NCI-H1048 (cell line): ENCODE data around the gene POFUT2.

Experiments
- DNase-seq: peaks from one replicate; lab custom pipeline; 2025; lab: John Stamatoyannopoulos, UW

POFUT2 gene

GRCh38 chr21:45248301-45248892 is 39.3 kb downstream of the POFUT2 start:
- DNase-seq, result no peak

GRCh38 chr21:45246386-45247320 is 41.0 kb downstream of the POFUT2 start:
- DNase-seq, result no peak

GRCh38 chr21:45244799-45245340 is 42.8 kb downstream of the POFUT2 start:
- DNase-seq, result no peak

DNA sequence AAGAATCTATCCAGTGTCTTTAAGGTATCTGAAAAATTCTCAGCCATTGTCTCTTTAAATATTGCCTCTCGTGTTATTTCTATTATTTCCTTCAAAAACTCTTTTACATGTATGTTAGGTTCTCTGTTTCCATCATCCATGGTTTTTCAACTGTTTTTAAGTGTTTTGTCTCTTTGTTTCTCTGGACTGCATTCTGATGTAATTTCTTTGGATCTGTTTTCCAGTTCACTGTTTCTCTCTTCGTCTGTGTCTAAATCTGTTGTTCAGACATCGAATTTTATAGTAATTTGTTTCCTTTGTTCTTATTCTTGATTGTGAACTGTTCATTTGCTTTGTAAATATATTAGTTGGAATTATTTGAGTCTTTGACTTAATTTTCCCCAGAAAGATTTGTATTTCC is 44.1 kb downstream of the POFUT2 start:
- no peak for DNase-seq

DNA sequence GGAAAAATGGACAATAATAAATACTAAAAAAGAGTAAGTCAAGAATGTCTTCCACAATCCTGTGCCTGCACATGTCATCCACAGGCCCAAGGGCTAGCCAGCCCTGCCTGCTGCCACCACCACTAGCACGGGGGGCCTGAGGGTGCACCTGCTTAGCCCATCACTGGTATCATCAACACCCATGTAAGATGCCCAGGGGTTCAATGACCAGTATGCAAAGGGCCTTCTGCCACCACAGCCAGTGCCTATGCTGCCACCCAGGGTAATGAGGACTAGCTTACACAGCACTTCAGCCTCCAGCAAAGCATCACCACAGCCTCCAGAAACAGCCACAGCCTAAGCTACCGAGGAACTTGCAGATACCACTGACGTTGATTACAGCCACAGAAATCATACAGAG is 46.3 kb downstream of the POFUT2 start:
- DNase-seq, result no peak

DNA sequence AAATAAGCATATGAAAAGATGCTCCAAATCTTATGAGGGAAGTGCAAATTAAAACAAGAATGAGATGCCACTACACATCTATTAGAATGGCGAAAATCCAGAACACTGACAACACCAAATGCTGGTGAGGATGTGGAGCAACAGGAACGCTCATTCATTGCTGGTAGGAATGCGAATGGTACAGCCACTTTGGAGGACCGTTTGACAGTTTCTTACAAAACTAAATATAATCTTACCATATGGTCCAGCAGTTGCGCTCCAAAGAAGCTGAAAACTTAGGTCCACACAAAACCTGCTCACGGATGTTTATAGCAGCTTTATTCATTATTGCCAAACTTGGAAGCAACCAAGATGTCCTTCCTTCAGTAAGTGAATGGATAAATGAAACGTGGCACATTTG is 50.3 kb downstream of the POFUT2 start:
- DNase-seq, result no peak

DNA sequence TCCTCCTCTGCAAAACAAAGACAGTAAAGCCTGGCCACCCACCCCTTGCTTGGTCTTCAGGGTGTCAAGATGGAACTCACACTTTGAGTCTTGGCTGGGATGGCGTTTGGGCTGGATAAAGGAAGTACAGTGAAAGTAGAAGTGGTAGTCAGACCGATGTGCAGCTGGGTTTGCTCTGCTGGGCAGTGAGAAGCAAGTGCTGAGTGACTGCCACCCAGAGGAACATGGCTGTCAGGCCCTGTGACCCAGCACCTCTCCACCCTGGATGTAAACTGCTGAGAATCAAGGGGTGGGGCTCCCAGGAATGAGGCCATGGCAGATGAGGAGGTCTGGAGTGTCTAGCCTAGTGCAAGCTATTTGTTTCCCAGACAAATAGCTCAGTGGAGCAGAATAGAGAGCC is 51.2 kb downstream of the POFUT2 start:
- no peak for DNase-seq

- no peak for DNase-seq
These were observed 52.2 kb downstream of the POFUT2 start for GRCh38 chr21:45235488-45235887.

DNA sequence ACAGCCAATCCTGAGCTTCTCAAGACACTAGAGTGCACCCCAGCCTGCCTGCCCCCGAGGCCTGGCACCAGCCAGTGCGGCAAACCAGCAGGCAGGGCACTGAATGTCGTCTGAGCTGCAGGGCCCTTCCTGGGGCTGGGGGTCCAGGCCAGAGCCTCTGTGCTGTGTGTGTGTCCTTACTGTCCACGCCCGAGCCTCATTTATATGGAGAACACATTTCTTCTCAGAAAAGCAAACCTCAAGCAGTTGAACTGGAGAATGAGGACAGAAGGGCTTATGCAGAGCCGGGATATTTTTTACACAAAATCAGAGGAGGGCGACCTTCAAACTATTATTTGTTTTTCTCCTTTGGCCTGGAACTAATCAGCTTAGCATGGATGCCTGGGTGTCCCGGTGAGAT is 52.7 kb downstream of the POFUT2 start:
- no peak for DNase-seq

GRCh38 chr21:45234127-45234526 is 53.6 kb downstream of the POFUT2 start:
- DNase-seq, result no peak

DNA sequence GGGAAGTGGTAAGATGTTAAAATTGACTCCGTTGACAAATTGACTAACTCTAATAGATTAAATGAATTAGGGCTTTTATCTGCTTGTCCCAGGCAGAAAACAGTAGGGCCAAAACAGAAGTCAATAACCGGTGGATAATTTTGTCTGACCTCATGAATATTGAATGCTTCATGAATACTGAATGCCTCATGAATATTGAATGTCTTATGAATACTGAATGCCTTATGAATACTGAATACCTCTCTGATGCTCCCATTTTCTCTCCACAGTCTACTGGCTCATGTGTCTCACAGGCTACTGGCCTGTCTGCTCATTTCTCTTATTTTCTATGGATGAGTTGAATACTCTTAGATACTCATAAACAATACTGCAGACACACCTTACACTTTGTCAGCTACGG is 56.0 kb downstream of the POFUT2 start:
- DNase-seq, result no peak

DNA sequence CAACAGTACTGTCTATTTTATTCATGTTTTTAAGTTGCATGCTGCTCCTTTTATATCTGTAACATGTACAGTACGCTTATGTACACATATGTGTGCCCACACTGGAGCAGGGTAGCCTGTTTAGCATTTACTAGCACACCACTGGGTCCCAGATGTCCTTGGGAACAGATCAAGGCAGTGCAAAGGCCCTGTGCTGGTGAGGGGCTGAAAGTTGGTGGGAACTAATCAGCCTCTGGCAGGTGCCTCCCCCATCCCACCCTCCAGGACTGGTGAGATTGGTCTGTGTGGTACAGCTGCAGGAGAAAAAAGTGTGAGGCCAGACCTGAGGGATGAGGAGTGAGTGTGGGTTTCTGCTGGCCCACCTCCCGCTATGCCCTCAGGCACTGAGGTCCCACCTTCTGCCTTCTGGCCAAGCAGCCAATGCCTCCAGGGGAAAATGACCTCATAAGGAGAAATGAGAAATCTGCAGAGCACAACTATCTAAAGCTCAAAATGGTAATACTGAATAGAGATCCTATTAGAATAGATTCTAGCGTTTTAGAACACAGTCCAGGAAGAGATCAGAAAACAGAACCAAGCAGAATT is 58.9 kb downstream of the POFUT2 start:
- DNase-seq, result no peak

DNA sequence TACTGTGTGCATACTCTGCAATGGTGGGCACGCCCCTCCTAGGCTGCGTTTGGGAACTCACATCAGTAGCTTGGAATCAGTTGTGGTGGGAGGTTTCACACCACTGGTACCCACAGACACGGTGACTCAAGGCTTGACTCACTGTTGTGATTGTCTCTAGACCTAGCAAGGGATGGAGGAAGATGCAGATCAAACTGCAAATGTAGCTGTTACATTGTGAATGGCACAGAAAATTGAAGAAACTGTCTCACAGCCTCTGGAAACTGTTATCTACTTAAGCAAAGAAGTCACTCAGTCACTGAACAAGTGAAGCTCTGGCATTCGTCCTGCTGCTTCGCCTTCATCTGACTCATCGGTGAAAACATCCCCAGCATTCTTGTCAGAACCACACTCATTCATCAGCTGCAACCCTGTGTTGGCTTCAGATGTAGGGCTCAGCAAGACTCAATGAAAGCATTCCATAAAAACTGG is 59.5 kb downstream of the POFUT2 start:
- no peak for DNase-seq

DNA sequence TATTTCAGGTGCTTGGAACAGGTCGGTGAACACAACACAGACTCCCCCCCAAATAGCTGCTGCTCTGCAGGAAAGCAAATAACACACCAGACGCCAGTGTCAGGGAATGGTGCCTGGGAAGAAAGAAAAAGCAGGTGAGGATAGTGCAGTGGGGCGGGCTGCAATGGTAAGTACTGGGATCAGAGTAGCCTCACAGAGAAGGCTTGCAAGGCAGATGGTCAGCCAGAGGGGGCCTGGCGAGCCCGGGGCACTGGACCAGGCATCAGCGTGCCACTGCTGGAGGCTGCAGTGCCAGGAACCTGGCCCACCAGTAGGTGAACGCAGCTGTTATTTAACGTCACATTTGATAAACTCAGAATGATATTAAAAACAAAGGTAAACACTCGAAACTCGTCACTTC is 60.0 kb downstream of the POFUT2 start:
- DNase-seq, result no peak

DNA sequence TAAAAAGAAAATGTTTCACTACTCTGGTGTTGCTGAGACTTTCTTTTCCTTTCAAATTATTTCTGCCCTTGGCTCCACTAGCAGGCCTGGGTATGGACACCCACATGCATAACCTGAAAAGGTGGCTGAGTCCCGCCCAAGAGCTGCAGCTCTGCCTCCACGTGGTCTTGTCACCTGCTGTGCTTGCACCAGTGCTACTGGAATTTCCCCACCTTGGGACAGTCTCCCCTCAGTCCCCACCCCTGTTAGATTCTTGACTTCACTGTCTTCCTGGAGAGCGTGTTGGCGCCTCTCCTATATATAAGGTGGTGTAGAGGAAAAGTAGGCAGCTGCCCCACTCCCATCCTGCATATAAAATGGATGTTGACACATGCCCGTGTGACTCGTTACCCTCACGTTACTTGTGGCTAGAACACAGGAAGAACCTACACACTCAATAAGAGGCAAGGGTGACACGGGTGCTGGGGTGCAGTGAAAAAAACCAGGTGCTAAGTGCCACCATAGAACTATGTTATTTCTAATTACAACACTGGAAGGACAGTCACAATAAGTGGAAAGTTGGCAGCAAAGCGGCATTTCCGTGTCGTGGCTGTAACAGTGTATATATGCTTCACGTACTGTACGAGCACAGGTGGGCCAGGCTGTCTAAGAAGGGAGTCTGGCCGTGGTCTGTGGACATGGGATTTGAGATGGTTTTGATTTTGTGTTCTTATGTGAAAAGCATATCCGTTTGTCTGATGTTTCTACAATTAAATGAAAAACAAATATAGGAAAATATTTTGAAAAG is 61.0 kb downstream of the POFUT2 start:
- no peak for DNase-seq

GRCh38 chr21:45225741-45226327 is 61.9 kb downstream of the POFUT2 start:
- DNase-seq, result no peak

DNA sequence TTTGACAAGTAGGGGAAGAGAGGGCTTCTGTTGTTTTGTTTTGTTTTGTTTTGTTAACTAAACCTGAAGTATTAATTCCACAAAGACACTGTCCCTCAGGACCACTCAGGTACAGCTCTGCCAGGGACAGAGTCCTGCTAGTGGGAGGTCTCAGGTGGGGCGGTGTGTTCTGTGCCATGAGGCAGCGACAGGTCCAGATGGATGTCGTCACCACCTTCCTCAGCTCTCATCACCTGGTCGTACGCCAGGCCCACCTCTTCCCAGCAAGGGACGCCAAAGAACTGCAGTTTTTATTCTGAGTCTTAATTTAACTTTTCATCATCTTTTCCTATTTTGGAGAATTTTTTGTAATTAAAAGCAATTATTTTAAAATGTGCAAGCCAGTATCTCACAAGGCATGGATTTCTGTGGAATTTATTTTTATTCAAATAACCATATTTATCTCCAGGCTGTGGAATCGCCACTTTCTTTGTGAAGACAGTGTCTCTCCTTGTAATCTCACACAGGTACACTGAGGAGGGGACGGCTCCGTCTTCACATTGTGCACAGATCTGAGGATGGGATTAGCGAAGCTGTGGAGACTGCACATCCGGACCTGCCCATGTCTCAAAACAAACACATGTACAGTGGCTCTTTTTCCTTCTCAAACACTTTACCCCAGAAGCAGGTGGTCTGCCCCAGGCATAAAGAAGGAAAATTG is 62.5 kb downstream of the POFUT2 start:
- no peak for DNase-seq

DNA sequence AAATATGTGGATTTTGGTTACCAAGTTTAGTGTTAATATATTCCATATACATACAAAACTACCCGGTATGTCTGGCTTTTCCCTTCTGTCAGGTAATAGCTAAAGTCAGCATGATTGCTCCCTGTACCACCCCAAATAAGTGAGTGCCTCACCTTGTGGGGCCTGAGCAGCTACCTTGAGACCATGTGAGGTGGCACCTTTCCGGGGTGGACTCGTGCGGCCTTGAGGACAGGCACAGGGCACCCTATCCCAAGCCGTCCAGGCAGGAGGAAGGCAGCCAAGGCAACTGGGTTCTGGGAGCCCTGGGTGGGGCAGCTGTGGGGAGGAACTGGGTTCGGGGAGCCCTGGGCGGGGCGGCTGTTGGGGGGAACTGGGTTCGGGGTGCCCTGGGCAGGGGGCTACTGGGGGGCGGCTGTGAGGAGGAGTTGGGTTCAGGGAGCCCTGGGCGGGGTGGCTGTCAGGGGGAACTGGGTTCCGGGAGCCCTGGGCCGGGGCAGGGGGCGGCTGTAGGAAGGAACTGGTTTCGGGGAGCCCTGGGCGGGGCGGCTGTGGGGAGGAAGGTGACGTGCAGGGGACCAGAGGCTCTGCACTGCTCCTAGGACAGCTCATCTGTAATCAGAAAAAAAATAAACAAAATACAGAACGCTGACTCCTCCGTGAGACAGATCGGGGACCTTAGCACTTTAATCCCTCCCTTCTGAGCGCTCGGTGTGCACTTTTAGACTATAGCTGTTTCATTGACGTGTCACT is 63.3 kb downstream of the POFUT2 start:
- DNase-seq, result no peak

DNA sequence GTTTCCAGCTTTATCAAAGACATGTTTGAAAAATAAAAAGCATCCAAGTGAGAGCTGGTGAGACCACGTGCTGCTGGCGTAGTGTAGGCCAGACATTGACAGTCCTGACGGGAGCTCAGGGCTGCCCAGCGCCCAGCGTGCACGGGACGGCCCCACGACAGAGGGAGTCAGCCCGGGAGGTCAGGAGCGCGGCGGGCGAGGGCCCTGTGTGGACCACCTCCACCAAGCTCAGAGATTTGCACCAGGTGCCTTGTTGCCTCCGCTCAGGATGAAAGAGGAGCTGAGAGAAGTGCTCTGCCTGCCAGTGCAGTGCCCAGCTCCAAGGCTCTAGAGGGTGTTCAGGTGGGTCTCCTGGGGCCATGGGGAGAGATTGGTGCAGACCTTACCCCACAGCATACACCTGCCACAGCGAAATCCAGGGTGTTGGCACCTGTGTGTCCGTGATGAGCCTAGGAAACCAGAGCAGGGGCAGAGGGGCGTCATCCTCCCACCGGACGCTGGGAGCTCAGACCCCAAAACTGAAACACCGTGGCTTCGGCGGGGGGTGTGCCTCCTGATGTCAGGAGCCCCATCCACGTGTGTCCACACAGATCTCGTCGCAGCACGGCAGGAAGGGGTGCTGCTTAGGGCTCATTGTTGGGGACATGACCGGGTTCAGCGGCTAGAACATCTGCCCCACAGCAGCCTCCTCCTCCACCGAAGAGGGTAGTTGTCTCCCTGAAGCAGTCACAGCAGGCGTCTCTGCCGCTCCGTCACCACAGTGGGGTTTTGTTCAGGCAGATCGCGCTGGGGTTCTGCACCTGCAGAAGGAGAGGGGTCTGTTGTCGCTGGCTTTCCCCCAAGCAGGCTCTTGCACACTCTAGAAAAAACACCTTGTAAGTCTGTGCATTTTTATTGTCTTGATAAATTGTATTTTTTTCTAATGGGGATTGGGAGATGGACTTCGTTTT is 64.2 kb downstream of the POFUT2 start:
- DNase-seq, result no peak
